Lower leg skin (tissue), 3 donors: ENCODE data around the gene SH3BP5L.

Experiments used
- POLR2A ChIP-seq, 2 donors: fragments of 450-650 bp; IDR thresholded peaks; one replicate each; pipeline ENCODE4 v1.6.1; 2016 to 2017; ENCODE audit warnings: antibody characterized with exemption in 2 of 2, mild to moderate bottlenecking in 1 of 2, moderate library complexity in 1 of 2
- TF ChIP-seq, protein P1 (sequence below), 3 donors: fragments of 450-650 bp; IDR thresholded peaks; one replicate each; pipeline ENCODE4 v1.5.1; 2016; ENCODE audit warnings: antibody characterized with exemption in 3 of 3, mild to moderate bottlenecking in 3 of 3, moderate library complexity in 2 of 3

DNA sequence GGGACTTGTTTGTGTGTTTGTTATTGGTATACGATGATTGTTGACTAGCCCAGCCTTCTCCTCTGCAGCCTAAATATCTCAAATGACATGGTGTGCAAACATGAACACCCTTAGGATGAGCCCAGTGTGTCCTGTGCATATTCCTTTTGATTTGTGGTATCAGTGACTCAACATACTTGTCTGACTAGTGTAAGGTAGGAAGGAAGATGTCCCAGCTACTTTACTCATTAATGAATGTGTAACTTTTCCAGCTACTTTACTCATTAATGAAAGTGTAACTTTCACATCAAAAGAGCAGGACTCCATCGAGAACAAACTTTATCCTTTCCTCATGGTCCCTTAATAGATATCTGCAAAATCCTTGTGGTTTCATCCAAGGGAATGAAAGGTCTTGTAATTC lies 35.9 kb upstream of the SH3BP5L start:
- TF ChIP-seq, protein P1, sequence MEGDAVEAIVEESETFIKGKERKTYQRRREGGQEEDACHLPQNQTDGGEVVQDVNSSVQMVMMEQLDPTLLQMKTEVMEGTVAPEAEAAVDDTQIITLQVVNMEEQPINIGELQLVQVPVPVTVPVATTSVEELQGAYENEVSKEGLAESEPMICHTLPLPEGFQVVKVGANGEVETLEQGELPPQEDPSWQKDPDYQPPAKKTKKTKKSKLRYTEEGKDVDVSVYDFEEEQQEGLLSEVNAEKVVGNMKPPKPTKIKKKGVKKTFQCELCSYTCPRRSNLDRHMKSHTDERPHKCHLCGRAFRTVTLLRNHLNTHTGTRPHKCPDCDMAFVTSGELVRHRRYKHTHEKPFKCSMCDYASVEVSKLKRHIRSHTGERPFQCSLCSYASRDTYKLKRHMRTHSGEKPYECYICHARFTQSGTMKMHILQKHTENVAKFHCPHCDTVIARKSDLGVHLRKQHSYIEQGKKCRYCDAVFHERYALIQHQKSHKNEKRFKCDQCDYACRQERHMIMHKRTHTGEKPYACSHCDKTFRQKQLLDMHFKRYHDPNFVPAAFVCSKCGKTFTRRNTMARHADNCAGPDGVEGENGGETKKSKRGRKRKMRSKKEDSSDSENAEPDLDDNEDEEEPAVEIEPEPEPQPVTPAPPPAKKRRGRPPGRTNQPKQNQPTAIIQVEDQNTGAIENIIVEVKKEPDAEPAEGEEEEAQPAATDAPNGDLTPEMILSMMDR (IDR thresholded peaks at IDR 0.05): no peak
- TF ChIP-seq POLR2A (IDR thresholded peaks at IDR 0.05): no peak
